ENCODE data around the gene ALOXE3. TPM values are rescaled to one million over a fixed set of nuclear protein-coding genes. Genes with fewer than 3 reads are reported as not detected.

ALOXE3 gene
- total RNA-seq, 2 experiments from 2014 or later: 0.09 TPM; not detected in 1

DNA sequence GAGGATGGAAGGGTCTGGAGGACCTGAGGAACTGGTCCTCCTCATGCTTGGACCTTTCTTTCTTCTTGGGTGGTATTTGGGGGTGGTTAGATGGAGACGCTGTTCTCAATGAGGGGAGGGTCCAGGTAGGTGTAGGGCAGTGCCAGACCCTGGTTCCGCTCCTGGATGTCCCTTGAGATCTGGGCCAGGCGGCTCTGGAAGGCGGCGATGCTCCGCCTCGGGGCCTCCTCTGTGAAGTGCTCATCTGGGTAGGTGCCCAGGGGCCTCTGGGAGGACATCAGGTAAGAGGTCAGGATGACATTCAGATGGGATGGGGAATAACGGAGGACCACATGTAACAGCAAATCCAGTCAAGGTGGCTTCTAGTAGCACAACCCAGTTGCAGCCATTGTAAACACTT lies 21.8 kb downstream of the ALOXE3 start:
- CTCF ChIA-PET: interaction anchor here (1.0 to 1.4 kb wide), 3 partner anchors 13 to 23 kb away, joined by 3 to 7 read pairs (median 5); no protein-coding TSS in a partner anchor
- no peak for DNase-seq
- Mint-ChIP-seq H3K27ac (no peak overlapping the region), H3K4me3 (no peak overlapping the region), H3K9me3 (no peaks in the 10 kb centered on the region), H3K36me3 (ENCODE audit: low read depth) (no peaks in the 10 kb centered on the region), H3K4me1 (ENCODE audit: low read depth) (peaks cover 5% of the 10 kb centered on the region), H3K27me3 (peaks cover 7% of the 10 kb centered on the region)
- POLR2A ChIA-PET: no interaction called here
- TF ChIP-seq, protein P1, sequence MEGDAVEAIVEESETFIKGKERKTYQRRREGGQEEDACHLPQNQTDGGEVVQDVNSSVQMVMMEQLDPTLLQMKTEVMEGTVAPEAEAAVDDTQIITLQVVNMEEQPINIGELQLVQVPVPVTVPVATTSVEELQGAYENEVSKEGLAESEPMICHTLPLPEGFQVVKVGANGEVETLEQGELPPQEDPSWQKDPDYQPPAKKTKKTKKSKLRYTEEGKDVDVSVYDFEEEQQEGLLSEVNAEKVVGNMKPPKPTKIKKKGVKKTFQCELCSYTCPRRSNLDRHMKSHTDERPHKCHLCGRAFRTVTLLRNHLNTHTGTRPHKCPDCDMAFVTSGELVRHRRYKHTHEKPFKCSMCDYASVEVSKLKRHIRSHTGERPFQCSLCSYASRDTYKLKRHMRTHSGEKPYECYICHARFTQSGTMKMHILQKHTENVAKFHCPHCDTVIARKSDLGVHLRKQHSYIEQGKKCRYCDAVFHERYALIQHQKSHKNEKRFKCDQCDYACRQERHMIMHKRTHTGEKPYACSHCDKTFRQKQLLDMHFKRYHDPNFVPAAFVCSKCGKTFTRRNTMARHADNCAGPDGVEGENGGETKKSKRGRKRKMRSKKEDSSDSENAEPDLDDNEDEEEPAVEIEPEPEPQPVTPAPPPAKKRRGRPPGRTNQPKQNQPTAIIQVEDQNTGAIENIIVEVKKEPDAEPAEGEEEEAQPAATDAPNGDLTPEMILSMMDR (IDR thresholded peaks at IDR 0.05): no peak
- no peak for ATAC-seq
- intact Hi-C loops (cut with micrococcal nuclease): no loop called here

DNA sequence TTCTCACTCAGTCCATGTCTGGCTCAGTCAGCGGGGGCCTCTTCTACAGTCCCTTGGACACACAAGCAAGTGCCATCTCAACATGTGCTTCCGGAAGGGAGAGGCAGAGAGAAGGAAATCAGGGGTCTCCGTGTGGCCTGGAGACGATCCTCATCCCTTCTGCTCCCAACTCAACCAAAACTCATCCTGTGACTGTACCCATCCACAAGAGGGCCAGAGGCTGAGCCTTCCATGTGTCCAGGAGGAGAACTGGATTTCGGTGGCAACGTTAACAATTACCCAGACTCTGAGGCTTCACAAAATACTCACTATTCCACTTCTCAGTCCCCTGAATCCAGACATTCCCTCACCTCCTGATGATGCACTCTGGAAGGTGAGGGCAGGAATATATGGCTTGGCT lies 23.0 kb downstream of the ALOXE3 start:
- DNase-seq: no peak
- no peak overlapping the region for H3K4me3 Mint-ChIP-seq
- TF ChIP-seq, protein P1 (IDR thresholded peaks at IDR 0.05): no peak
- no peaks in the 10 kb centered on the region for H3K36me3 Mint-ChIP-seq (ENCODE audit: low read depth)
- no peak for ATAC-seq
- ChIA-PET POLR2A (interaction anchor here (1.0 kb wide), 1 partner anchor 21 kb away, joined by 3 read pairs; no protein-coding TSS in a partner anchor), CTCF (interaction anchor here (1.0 to 8.5 kb wide), 10 partner anchors 13 to 223 kb away, joined by 3 to 179 read pairs (median 7); partner anchors contain the start of genes ALOXE3 and HES7)
- no peak overlapping the region for H3K27ac Mint-ChIP-seq
- intact Hi-C loops (cut with micrococcal nuclease): no loop called here
- H3K9me3 Mint-ChIP-seq: no peaks in the 10 kb centered on the region
- H3K4me1 Mint-ChIP-seq (ENCODE audit: low read depth): peaks cover 5% of the 10 kb centered on the region
- H3K27me3 Mint-ChIP-seq: peaks cover 15% of the 10 kb centered on the region

DNA sequence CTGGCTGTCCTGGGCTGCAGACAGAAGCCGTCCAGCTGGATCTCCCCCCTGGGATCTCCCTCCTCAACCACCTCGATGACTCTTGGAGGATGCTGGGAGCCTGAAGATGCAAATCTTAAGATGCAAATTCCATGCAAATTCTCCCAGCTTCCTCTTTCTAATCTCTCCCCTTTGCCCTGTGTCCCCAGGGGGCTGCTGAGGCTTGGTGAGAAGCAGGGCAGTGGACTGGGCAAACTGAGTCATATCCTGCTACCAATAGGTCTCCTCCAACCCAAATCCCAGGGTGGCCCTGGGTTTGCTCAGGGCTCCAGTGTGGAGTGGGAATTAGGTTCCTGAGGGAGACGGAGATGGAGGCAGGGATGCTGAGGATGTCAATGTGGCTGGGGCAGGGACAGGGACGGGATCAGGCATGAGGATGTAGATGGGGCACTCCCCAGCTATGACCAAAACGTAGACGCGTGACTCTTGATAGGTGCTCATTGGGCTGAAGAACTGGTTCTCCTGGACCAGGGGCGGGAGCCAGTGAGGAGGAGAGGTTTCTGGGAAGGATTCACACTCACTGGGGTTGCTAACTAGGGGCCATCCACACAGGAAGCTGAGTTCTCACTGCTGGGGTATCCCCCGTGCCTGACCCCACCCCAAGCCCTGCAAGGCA lies 27.2 kb downstream of the ALOXE3 start:
- no peak for DNase-seq
- TF ChIP-seq, protein P1 (IDR thresholded peaks at IDR 0.05): no peak
- H3K27ac Mint-ChIP-seq: no peak overlapping the region
- POLR2A ChIA-PET: interaction anchor here (1.0 to 1.2 kb wide), 3 partner anchors 20 to 28 kb away, joined by 3 read pairs; partner anchors contain the start of gene ALOXE3
- no peaks in the 10 kb centered on the region for H3K9me3 Mint-ChIP-seq
- peaks cover 5% of the 10 kb centered on the region for H3K4me1 Mint-ChIP-seq (ENCODE audit: low read depth)
- no peak overlapping the region for H3K4me3 Mint-ChIP-seq
- ATAC-seq: no peak
- intact Hi-C loops (cut with micrococcal nuclease): no loop called here
- CTCF ChIA-PET: interaction anchor here (0.7 to 8.5 kb wide), 7 partner anchors 8 to 50 kb away, joined by 3 to 179 read pairs (median 29); partner anchors contain the start of gene ALOXE3
- peaks cover 27% of the 10 kb centered on the region for H3K27me3 Mint-ChIP-seq
- no peaks in the 10 kb centered on the region for H3K36me3 Mint-ChIP-seq (ENCODE audit: low read depth)

DNA sequence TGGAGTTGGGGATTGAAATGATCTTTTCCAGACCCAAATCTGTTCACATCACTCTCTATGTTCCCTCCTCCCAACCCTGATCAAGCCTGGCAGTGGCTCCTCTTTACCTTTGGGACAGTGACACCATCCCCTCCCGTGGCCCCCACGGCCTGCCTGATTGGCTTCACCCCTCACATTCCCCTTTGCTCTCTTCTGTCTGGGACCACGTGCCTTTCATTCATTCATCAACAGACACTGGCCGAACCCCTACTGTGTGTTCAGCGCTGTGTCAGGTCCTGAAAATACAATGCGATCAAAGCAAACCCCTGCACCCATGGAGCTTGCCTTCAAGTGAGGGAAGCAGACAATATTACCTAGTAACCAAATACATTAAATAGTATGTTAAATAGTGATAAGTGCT lies 28.6 kb downstream of the ALOXE3 start:
- Mint-ChIP-seq H3K4me1 (ENCODE audit: low read depth) (peaks cover 5% of the 10 kb centered on the region), H3K27ac (no peak overlapping the region), H3K9me3 (no peaks in the 10 kb centered on the region), H3K27me3 (peaks cover 27% of the 10 kb centered on the region), H3K36me3 (ENCODE audit: low read depth) (no peaks in the 10 kb centered on the region), H3K4me3 (no peak overlapping the region)
- TF ChIP-seq, protein P1 (IDR thresholded peaks at IDR 0.05): no peak
- intact Hi-C loops (cut with micrococcal nuclease): no loop called here
- CTCF ChIA-PET: interaction anchor here (1.0 to 8.5 kb wide), 5 partner anchors 11 to 30 kb away, joined by 3 to 179 read pairs (median 73); partner anchors contain the start of gene ALOXE3
- POLR2A ChIA-PET: interaction anchor here (1.1 to 1.2 kb wide), 2 partner anchors 21 to 29 kb away, joined by 3 read pairs; no protein-coding TSS in a partner anchor
- ATAC-seq (no peak), DNase-seq (no peak)

DNA sequence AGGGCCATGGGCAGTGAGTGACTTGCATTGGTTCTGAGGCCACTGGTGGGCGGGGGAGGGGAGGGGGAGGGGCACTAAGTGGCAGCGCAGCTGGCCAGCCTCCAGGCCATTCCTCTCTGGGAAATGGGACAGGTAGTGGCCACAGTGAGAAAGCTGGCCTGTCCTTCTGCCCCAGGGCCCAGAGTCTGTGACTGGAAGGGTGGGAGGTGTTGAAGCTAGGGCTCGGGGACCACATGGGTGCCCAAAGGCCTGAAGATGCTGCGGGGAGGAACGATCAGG lies 30.4 kb downstream of the ALOXE3 start:
- CTCF ChIA-PET: interaction anchor here (1.3 to 8.5 kb wide), 4 partner anchors 14 to 31 kb away, joined by 4 to 179 read pairs (median 6); no protein-coding TSS in a partner anchor
- no peak overlapping the region for H3K4me3 Mint-ChIP-seq
- ATAC-seq: no peak
- H3K36me3 Mint-ChIP-seq (ENCODE audit: low read depth): no peaks in the 10 kb centered on the region
- no peak overlapping the region for H3K27ac Mint-ChIP-seq
- peaks cover 24% of the 10 kb centered on the region for H3K27me3 Mint-ChIP-seq
- POLR2A ChIA-PET: interaction anchor here (1.1 kb wide), 2 partner anchors 9 to 24 kb away, joined by 3 to 4 read pairs; no protein-coding TSS in a partner anchor
- no peaks in the 10 kb centered on the region for H3K9me3 Mint-ChIP-seq
- no peaks in the 10 kb centered on the region for H3K4me1 Mint-ChIP-seq (ENCODE audit: low read depth)
- intact Hi-C loops (cut with micrococcal nuclease): no loop called here
- no peak for DNase-seq
- TF ChIP-seq, protein P1 (IDR thresholded peaks at IDR 0.05): no peak
